Measurements from ENCODE around the gene BMPR1B. TPM values are rescaled to one million over a fixed set of nuclear protein-coding genes. Genes with fewer than 3 reads are reported as not detected.

The BMPR1B gene
- total and polyA plus RNA-seq, 2 of the 4 experiments (the other 2 are of a cell fraction): 0.24 to 0.90 TPM

DNA sequence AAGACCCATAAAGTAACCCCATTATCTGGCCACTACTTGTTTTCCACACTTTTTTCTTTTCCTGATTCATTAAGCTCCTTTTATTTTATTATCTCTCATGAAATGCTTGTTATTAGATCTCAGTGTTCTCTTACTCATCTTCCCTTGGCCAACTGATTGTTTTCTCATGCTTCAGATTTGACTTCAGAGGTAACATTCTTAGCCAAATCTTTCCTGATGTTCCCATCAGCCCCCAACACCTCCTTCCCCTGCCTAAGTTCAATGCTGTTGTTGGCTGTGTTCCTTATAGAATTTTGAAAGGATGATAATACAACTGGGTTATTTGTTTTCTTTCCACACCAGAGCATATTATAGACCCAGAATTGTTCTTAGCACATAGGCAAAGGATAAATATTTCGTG lies 75.6 kb downstream of the BMPR1B start:
- POLR2A ChIA-PET (ENCODE audit: unreplicated experiment): no interaction called here
- WGBS, 2 experiments (ENCODE audit: extremely low coverage in 2 of 2, insufficient read length in 1 of 2): no CpG with 5 or more reads among the region's 1 CpG

More for the DNA sequence above, 75.6 kb downstream of the BMPR1B start:
- in situ Hi-C loops (cut with MboI; ENCODE audit: low sequenced_read_pairs) (no loop called here), intact Hi-C loops (cut with micrococcal nuclease) (no loop called here), dilution Hi-C loops (cut with HindIII; ENCODE audit: low sequenced_read_pairs, unreplicated experiment) (no loop called here)
- no peak overlapping the region for H2BK15ac ChIP-seq (ENCODE audit: low read depth, low read length)
- no peak overlapping the region for H3K23ac ChIP-seq (ENCODE audit: low read depth, low read length)
- H4K8ac ChIP-seq (ENCODE audit: low read depth in 2 of 2, low read length in 2 of 2): no peak overlapping the region
- no peak overlapping the region for H4K5ac ChIP-seq (ENCODE audit: low read depth, low read length)
- H3K27me3 ChIP-seq (ENCODE audit: control insufficient read depth, insufficient read depth, low read length): no peaks in the 10 kb centered on the region
- no TSS peak for BruUV-seq (replicated peaks)
- H2BK5ac ChIP-seq (ENCODE audit: low read depth, low read length, poor library complexity, severe bottlenecking): no peak overlapping the region
- CTCF ChIA-PET: no interaction called here
- no peak overlapping the region for H3K4ac ChIP-seq (ENCODE audit: low read depth, low read length)
- TF ChIP-seq RAD21 (IDR thresholded peaks at IDR 0.05; ENCODE audit: low read length) (no peak), MXI1 (IDR thresholded peaks at IDR 0.05; ENCODE audit: borderline replicate concordance, low read depth, low read length) (no peak), NFE2L2 (IDR thresholded peaks at IDR 0.05; ENCODE audit: low read depth, low read length) (no peak), CHD1 (IDR thresholded peaks at IDR 0.05; ENCODE audit: low read depth, low read length) (no peak), SMC3 (IDR thresholded peaks at IDR 0.05; ENCODE audit: low read depth, low read length) (no peak), FOS (IDR thresholded peaks at IDR 0.05; ENCODE audit: low read depth, low read length) (no peak), BHLHE40 (IDR thresholded peaks at IDR 0.05; ENCODE audit: low read depth, low read length) (no peak), RCOR1 (IDR thresholded peaks at IDR 0.05; ENCODE audit: insufficient replicate concordance, low read length) (no peak), CEBPB (IDR thresholded peaks at IDR 0.05; ENCODE audit: low read depth, low read length) (no peak)
- TF ChIP-seq, protein P1, sequence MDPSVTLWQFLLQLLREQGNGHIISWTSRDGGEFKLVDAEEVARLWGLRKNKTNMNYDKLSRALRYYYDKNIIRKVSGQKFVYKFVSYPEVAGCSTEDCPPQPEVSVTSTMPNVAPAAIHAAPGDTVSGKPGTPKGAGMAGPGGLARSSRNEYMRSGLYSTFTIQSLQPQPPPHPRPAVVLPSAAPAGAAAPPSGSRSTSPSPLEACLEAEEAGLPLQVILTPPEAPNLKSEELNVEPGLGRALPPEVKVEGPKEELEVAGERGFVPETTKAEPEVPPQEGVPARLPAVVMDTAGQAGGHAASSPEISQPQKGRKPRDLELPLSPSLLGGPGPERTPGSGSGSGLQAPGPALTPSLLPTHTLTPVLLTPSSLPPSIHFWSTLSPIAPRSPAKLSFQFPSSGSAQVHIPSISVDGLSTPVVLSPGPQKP (IDR thresholded peaks at IDR 0.05; ENCODE audit: borderline replicate concordance, low read depth, low read length): no peak
- TF ChIP-seq, protein P2, sequence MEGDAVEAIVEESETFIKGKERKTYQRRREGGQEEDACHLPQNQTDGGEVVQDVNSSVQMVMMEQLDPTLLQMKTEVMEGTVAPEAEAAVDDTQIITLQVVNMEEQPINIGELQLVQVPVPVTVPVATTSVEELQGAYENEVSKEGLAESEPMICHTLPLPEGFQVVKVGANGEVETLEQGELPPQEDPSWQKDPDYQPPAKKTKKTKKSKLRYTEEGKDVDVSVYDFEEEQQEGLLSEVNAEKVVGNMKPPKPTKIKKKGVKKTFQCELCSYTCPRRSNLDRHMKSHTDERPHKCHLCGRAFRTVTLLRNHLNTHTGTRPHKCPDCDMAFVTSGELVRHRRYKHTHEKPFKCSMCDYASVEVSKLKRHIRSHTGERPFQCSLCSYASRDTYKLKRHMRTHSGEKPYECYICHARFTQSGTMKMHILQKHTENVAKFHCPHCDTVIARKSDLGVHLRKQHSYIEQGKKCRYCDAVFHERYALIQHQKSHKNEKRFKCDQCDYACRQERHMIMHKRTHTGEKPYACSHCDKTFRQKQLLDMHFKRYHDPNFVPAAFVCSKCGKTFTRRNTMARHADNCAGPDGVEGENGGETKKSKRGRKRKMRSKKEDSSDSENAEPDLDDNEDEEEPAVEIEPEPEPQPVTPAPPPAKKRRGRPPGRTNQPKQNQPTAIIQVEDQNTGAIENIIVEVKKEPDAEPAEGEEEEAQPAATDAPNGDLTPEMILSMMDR (conservative IDR thresholded peaks at IDR 0.05; ENCODE audit: low read depth, low read length): no peak
- TF ChIP-seq, protein P3, sequence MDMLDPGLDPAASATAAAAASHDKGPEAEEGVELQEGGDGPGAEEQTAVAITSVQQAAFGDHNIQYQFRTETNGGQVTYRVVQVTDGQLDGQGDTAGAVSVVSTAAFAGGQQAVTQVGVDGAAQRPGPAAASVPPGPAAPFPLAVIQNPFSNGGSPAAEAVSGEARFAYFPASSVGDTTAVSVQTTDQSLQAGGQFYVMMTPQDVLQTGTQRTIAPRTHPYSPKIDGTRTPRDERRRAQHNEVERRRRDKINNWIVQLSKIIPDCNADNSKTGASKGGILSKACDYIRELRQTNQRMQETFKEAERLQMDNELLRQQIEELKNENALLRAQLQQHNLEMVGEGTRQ (IDR thresholded peaks at IDR 0.05; ENCODE audit: low read depth, low read length): no peak
- H3K14ac ChIP-seq (replicated peaks; ENCODE audit: low read depth, low read length): no peak overlapping the region
- H3K27ac ChIP-seq (ENCODE audit: insufficient read depth, low read length): no peak overlapping the region
- H3K18ac ChIP-seq (ENCODE audit: low read depth, low read length): no peak overlapping the region
- peaks cover 3% of the 10 kb centered on the region; the same call in 1 of the 2 replicates for H3K9me1 ChIP-seq (ENCODE audit: insufficient read depth, low read length)
- H3K4me1 ChIP-seq (ENCODE audit: control insufficient read depth, insufficient read depth, low read length): peaks cover 2% of the 10 kb centered on the region; the same call in 1 of the 2 replicates
- H3K36me3 ChIP-seq (ENCODE audit: control insufficient read depth, insufficient read depth, low read length): no peaks in the 10 kb centered on the region
- no peak overlapping the region for H2AFZ ChIP-seq (replicated peaks; ENCODE audit: low read length, poor library complexity)
- H4K91ac ChIP-seq (ENCODE audit: insufficient read depth, low read depth, low read length): no peak overlapping the region
- ATAC-seq (ENCODE audit: low read depth) (no peak), DNase-seq (peak; percentile 11)
- no peak overlapping the region for H2AK5ac ChIP-seq (ENCODE audit: low read depth, low read length)
- H3K9me3 ChIP-seq (ENCODE audit: control insufficient read depth, insufficient read depth, low read length): no peaks in the 10 kb centered on the region
- H3K56ac ChIP-seq (ENCODE audit: extremely low read depth, insufficient read depth, low read length): no peak overlapping the region
- H4K20me1 ChIP-seq (ENCODE audit: insufficient read depth, low read length): no peaks in the 10 kb centered on the region
- no peak overlapping the region for H2BK20ac ChIP-seq (ENCODE audit: low read depth, low read length)
- no peak overlapping the region for H2BK120ac ChIP-seq (ENCODE audit: low read depth, low read length)
- H3K4me3 ChIP-seq (ENCODE audit: insufficient read depth, low read depth, low read length): no peak overlapping the region
- no peak overlapping the region for H3K9ac ChIP-seq (ENCODE audit: low read depth, low read length)
- H3K79me1 ChIP-seq (ENCODE audit: low read depth in 1 of 2, low read length in 2 of 2): no peaks in the 10 kb centered on the region
- H3K4me2 ChIP-seq (ENCODE audit: low read depth, low read length): no peak overlapping the region
- H2AK9ac ChIP-seq (replicated peaks; ENCODE audit: low read depth, low read length, poor library complexity): no peak overlapping the region

Measured in IMR-90 (cell line).